Smooth muscle cell (in vitro differentiated cells): ENCODE measurements around the gene ABLIM2. TPM values are rescaled to one million over a fixed set of nuclear protein-coding genes. Genes with fewer than 3 reads are reported as not detected.

Experiments used
- DNase-seq: peaks from one replicate; lab custom pipeline; 2025; ENCODE audit not compliant: unreplicated experiment; lab: John Stamatoyannopoulos, UW
- H2AFZ ChIP-seq: fragments of 200-600 bp; sonication (generic); 2 replicates; pipeline ENCODE4 v1.6.0; 2016; ENCODE audit warnings: antibody characterized with exemption, low read depth, mild to moderate bottlenecking
- H3F3A ChIP-seq: fragments of 200-600 bp; sonication (generic); 2 replicates; pipeline ENCODE4 v1.6.0; 2017; ENCODE audit warnings: antibody characterized with exemption, low read depth
- H3K27ac ChIP-seq: fragments of 200-600 bp; sonication (generic); 2 replicates; pipeline ENCODE4 v1.5.1; 2016; ENCODE audit warnings: low read depth, mild to moderate bottlenecking
- H3K27me3 ChIP-seq: fragments of 200-600 bp; sonication (generic); 2 replicates; pipeline ENCODE4 v1.6.1; 2016; ENCODE audit warnings: low read depth, mild to moderate bottlenecking
- H3K36me3 ChIP-seq: fragments of 200-600 bp; sonication (generic); 2 replicates; pipeline ENCODE4 v1.5.1; 2016; ENCODE audit warnings: low read depth
- H3K4me1 ChIP-seq: fragments of 200-600 bp; sonication (generic); 2 replicates; pipeline ENCODE4 v1.5.1; 2016; ENCODE audit warnings: low read depth
- H3K4me2 ChIP-seq: fragments of 200-600 bp; sonication (generic); 2 replicates; pipeline ENCODE4 v1.6.0; 2016; ENCODE audit warnings: mild to moderate bottlenecking
- H3K4me3 ChIP-seq: fragments of 200-600 bp; sonication (generic); 2 replicates; pipeline ENCODE4 v1.5.1; 2016; ENCODE audit warnings: mild to moderate bottlenecking
- H3K79me2 ChIP-seq: fragments of 200-600 bp; sonication (generic); 2 replicates; pipeline ENCODE4 v1.6.0; 2016; ENCODE audit warnings: low read depth, mild to moderate bottlenecking
- H3K9ac ChIP-seq: fragments of 200-600 bp; sonication (generic); 2 replicates; pipeline ENCODE4 v1.6.0; 2016; ENCODE audit warnings: low read depth
- H3K9me3 ChIP-seq: fragments of 200-600 bp; sonication (generic); replicated peaks from 2 replicates; pipeline ENCODE4 v1.5.1; 2016; ENCODE audit warnings: low read depth
- H4K20me1 ChIP-seq: fragments of 200-600 bp; sonication (generic); 2 replicates; pipeline ENCODE4 v1.6.0; 2016; ENCODE audit warnings: low read depth
- WGBS: methylation state at CpG from one replicate; pipeline ENCODE4 v1.1.7; 2016; ENCODE audit warnings: low lambda C conversion rate; 5-methylcytosine and 5-hydroxymethylcytosine counted together
- polyA plus RNA-seq: library from polyadenylated mRNA; unstranded; fragments of >200 nt; fragmentation: Nextera tagmentation; extraction: Ambion mirVana; gene quantifications from 2 replicates; pipeline ENCODE4 v1.2.1, GENCODE V29; 2016
- total RNA-seq: library from RNA; depleted of rRNA; stranded (reverse); fragments of >200 nt; gene quantifications from 2 replicates; pipeline ENCODE4 v1.2.3, GENCODE V29; 2014
- TF ChIP-seq, protein P1 (sequence below): fragments of 200-600 bp; sonication (generic); IDR thresholded peaks from 2 replicates; pipeline ENCODE4 v1.5.1; 2017; ENCODE audit warnings: borderline replicate concordance, mild to moderate bottlenecking, antibody characterized with exemption; ENCODE audit not compliant: insufficient read depth, poor library complexity, severe bottlenecking

Gene ABLIM2
- total and polyA plus RNA-seq, 2 experiments from 2014 or later = 0.08 TPM; not detected in 1

GRCh38 chr4:8176547-8177399, 18.2 kb upstream of the ABLIM2 start:
- WGBS = 37% methylated on average over 17 of the region's 17 CpGs
- H2AFZ ChIP-seq = no peak overlapping the region
- H3K9ac ChIP-seq = no peak overlapping the region

DNA sequence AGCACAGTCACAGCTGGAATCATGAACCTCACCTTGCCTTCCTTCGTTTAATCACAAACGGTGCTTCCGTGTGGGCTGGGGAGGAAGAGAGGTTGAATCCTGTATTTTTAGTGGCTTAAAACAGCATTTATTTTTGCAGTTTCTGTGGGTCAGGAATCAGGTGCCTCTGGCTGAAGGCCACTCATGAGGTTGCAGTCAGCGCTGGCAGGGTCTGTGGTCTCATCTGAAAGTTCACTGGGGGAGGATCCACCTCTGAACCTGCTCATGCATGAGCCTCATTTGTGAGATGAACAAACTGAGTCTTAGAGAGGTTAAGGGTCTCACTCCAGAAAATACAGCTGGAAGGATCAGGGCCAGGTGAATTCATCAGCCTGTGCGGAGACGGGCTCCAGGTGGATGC, 17.1 kb upstream of the ABLIM2 start:
- H3K79me2 ChIP-seq = no peaks in the 10 kb centered on the region
- WGBS = 86% methylated on average over 6 of the region's 6 CpGs
- no peaks in the 10 kb centered on the region for H3K36me3 ChIP-seq
- no peak overlapping the region for H3K9ac ChIP-seq
- DNase-seq = no peak
- H3K4me3 ChIP-seq = no peak overlapping the region
- TF ChIP-seq, protein P1, sequence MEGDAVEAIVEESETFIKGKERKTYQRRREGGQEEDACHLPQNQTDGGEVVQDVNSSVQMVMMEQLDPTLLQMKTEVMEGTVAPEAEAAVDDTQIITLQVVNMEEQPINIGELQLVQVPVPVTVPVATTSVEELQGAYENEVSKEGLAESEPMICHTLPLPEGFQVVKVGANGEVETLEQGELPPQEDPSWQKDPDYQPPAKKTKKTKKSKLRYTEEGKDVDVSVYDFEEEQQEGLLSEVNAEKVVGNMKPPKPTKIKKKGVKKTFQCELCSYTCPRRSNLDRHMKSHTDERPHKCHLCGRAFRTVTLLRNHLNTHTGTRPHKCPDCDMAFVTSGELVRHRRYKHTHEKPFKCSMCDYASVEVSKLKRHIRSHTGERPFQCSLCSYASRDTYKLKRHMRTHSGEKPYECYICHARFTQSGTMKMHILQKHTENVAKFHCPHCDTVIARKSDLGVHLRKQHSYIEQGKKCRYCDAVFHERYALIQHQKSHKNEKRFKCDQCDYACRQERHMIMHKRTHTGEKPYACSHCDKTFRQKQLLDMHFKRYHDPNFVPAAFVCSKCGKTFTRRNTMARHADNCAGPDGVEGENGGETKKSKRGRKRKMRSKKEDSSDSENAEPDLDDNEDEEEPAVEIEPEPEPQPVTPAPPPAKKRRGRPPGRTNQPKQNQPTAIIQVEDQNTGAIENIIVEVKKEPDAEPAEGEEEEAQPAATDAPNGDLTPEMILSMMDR = no peak
- no peaks in the 10 kb centered on the region for H4K20me1 ChIP-seq
- H3F3A ChIP-seq = no peaks in the 10 kb centered on the region
- no peak overlapping the region for H3K4me2 ChIP-seq
- no peaks in the 10 kb centered on the region for H3K4me1 ChIP-seq
- no peak overlapping the region for H2AFZ ChIP-seq
- no peaks in the 10 kb centered on the region for H3K9me3 ChIP-seq
- no peaks in the 10 kb centered on the region for H3K27me3 ChIP-seq
- no peak overlapping the region for H3K27ac ChIP-seq

More at GRCh38 chr4:8176547-8177399, 18.2 kb upstream of the ABLIM2 start:
- Histone ChIP-seq H3F3A (no peaks in the 10 kb centered on the region), H3K4me2 (no peak overlapping the region), H4K20me1 (no peaks in the 10 kb centered on the region), H3K36me3 (no peaks in the 10 kb centered on the region), H3K4me3 (no peak overlapping the region), H3K9me3 (no peaks in the 10 kb centered on the region), H3K79me2 (no peaks in the 10 kb centered on the region), H3K27me3 (no peaks in the 10 kb centered on the region), H3K4me1 (no peaks in the 10 kb centered on the region), H3K27ac (no peak overlapping the region)
- no peak for DNase-seq
- TF ChIP-seq, protein P1 = peak; percentile 59

GRCh38 chr4:8174970-8175369, 16.4 kb upstream of the ABLIM2 start:
- Histone ChIP-seq H2AFZ (no peak overlapping the region), H3K79me2 (no peaks in the 10 kb centered on the region), H4K20me1 (no peaks in the 10 kb centered on the region), H3K9ac (no peak overlapping the region), H3K4me1 (no peaks in the 10 kb centered on the region), H3F3A (no peaks in the 10 kb centered on the region), H3K27me3 (no peaks in the 10 kb centered on the region), H3K9me3 (no peaks in the 10 kb centered on the region), H3K4me2 (no peak overlapping the region), H3K4me3 (no peak overlapping the region), H3K36me3 (no peaks in the 10 kb centered on the region), H3K27ac (no peak overlapping the region)
- WGBS = 83% methylated on average over 3 of the region's 3 CpGs
- TF ChIP-seq, protein P1 = no peak
- DNase-seq = no peak
